DMS153 (cell line): ENCODE measurements around the gene MED31.
"Not testable (repeated sequence)": the region's sequence is repeated elsewhere in the genome, so short reads cannot be mapped to it uniquely, and the experiment has no call there.

Source experiments
- DNase-seq: peaks from one replicate; lab custom pipeline; 2025; lab: John Stamatoyannopoulos, UW

Gene MED31

DNA sequence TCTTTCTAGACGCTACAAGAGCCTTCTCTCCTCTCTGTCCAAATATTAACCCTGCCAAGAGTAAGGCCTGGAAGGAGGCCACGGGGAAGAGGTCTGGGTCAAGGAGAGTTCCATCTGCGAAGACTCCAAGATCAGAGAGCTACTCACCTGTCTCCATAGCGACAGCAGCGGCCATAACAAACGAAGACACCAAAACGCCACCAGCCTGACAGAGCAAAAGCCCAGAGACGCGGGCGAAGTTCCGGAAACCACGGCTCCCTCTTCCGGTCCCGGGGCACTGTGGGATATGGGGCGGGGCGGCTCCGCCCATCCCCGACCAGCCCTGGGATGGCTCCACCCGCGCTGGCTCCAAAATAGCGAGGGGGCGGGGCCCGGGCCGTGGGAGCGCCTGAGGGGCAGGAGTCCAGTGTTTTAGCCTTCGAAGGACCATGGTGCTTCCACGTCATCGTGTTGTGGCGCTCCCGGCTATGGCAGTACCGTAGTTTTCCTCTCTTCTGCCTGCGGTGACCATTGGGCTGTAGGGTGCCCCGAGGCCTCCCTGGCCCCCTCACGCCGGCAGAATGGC lies at the start of gene MED31, which contains the start of gene C17orf100:
Gene MED31 (minus strand): TSS at position 252 of the 565 bp plus-strand sequence. CDS start 77 bp downstream, at position 175.
Gene C17orf100 (plus strand): TSS at position 409 of the 565 bp plus-strand sequence. CDS start 152 bp downstream, at position 561.
- DNase-seq, result peak; percentile 65

DNA sequence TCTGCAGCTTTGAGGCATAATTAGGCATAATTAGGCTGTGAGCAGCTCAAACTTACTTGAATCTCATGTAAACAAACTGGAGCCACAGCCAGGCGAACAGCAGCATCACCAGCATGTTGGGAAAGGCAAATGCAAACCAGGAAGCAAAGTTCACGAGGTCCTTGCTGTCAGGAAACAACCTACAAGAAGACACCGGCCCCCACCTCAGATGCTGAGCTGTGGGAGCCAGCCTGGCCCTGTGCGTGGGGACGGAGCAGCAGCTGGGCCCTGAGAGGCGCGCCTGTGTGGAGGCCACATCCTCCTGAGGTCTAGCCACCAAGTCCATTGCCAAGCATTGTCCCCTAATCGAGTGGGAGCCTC lies 49.5 kb upstream of the MED31 start:
- no peak for DNase-seq

DNA sequence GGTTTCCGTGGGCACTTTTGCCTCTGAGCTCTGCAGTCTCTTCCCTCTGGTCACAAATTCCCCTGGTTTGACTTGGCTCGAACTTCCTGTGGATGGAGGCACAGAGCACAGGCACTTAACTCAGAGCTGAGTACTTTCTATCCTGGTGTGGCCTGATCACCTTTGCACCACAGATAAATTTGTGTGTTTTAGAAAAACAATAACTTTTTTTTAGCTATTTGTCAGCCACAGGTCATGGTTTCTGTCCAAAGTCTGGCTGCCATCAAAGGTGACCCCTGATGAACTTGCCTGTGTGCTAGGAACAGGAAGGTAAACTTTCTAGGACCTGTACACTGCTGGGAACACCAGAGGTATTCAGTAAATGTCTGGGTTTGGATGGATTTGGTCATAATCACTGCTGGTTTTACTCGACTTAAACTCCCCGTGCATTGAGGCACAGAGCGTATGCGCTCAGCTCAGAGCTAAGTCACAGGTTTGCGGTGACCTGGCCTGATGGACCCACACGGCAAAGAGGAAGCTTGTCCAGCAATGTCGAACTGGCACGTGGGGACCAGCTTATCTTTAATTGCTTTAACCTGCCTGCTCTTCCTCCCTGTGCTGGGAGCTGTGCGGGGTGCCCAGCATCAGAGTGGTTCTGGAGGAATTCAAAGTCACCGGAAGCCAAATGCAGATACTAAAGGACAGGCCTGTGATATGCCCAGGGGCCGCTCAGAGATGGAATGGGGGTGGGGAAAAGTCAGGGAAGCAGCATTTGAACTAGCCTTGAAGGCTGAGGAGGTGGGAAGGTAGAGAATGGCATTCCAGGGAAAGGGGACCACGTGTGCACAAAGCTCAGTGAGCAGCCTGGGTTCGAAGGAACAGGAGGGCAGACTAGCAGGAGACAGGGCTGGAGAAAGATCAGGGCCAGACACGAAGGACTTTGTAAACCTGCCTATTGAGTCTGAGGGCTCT lies 48.9 kb upstream of the MED31 start:
- DNase-seq, result no peak

DNA sequence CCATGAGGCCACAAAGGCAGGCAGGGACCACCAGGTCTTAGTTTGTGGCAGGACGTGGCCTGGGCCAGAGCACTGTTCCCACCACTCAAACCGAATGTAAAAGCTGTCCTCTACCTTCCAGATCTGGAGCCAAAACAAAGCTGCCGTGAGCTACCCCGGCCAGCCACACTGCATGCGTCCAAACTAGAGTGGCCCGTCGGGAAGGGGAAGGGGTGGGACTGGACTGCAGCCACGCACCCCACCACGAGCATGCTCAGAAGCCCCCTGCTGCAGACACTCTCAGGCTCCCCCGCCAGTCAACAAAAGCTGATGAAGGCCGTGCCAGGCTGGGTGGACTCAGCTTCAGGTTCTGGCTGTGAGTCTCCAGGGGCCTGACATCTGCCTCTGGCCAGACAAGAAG lies 46.6 kb upstream of the MED31 start:
- DNase-seq, result no peak

DNA sequence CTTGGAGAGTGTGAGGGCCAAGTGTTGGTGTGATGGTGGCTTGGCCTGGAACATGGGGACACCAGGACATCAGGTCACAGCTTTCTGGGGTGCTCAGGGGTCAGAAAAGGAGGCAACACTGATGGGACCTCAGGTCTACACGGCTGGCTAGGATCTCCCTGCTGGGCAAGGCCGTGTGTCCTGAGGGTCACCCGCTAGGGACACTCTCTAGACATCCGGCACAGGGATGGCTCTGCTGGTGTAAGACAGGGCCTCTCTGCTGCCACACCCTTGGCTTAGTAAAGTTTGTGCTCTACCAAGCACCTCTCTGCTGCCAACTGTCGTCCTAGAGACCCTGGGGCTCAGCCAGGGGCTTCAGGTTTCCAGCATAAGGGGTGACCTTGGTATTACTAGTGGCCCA lies 45.5 kb upstream of the MED31 start:
- DNase-seq, result no peak

DNA sequence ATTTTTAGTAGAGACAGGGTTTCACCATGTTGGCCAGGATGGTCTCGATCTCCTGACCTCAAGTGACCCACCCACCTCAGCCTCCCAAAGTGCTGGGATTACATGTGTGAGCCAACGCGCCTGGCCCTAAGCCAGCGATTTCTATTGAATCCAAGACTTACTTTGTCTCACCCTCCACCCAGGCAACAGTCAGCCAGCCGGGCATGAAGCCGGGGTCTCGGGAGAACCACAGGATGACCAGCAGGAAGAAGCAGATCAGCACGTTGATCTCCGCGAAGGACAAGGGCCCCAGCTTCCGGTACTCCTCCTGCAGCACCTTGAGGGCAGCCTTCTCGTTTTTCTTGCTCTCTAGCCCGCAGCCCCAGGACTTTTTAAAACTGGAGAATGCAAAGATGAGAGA lies 44.2 kb upstream of the MED31 start:
- DNase-seq, result no peak

DNA sequence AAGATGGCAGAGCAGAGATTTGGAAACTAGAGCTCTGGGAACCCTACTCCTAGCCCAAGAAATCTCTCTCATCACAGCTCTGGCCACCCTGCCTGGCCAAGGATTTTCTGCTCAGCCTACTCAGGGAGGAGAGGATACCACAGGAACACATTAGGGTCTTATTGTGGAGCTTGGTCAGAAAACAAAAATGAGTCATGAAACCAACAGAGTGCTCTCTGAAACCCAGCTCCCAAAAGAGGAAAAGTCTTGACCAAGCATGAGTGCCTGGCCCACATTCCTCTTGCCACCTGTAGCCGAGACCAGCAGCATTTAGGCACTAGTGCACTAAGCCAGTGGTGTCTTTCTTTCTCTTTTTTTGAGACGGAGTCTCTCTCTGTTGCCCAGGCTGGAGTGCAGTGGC lies 43.6 kb upstream of the MED31 start:
- DNase-seq, result no peak

DNA sequence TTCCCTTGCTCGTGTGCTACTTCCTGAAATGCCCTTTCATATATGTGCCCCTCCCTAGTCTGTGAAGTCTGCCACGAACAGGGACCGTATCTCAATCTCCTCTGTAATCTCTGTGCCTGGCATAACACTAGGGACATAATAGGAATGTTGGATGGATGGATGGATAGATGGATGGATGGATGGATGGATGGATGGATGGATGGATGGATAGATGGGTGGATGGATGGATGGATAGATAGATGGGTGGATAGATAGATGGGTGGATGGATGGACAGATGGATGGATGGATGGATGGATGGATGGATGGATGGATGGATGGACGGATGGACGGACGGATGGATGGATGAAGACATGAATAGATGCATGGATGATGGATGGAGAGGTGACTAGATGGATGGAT lies 40.6 kb upstream of the MED31 start:
- not testable (repeated sequence) for DNase-seq

DNA sequence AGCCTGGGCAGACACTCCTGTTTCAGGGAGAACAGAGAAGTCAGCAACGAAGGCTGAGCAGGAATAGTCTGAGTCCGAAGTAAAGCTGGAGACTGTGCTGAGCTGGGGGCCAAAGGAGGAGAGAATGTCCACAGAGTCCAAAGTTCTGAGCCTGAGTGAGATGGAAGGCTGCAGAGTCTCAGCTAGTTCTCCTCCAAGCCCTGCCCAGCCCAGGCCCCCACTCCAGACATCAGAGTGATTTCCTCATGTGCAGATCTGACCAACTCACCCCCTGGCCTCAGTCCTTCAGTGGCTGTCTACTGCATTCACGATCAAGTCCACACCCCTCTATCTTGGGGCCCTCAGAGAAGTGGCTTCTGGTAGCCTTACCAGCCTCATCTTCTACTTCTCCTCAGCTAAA lies 40.1 kb upstream of the MED31 start:
- no peak for DNase-seq

DNA sequence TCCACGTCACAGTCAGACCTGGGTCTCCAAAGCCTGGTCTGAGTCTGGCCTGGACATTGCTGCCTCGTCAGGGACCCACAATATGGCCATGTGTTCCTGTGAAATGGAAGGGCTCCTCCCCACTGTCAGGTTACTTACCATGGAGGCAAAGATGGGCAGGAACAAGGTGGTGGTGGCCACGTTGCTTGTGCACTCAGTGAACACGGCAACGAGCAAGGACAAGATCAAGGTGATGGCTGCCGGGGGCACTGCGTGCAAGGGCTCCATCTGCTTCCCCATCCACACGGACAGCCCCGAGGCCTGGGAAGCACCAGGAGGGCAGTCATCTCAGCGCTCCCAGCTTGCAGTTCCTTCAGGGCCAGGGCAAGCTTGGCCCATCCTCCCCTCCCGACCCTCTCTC lies 39.2 kb upstream of the MED31 start:
- no peak for DNase-seq

DNA sequence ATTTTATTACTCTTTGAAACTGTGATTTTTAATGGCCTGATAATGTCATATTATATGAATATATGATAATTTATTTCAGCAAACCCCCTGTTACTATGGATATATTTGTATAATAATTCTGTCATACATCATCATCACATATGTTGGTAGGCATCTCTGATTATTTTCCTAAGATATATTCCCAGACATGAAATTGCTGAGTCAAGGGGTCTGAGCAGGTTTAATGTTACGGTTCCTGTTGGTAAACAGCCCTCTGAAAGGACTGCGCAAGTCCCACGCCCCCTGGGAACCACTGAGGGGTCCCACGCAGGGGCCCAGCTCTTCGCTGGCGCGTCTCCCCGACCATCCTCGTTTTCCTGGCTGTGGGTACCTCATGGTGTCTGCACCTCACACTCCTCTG lies 37.5 kb upstream of the MED31 start:
- DNase-seq, result no peak

DNA sequence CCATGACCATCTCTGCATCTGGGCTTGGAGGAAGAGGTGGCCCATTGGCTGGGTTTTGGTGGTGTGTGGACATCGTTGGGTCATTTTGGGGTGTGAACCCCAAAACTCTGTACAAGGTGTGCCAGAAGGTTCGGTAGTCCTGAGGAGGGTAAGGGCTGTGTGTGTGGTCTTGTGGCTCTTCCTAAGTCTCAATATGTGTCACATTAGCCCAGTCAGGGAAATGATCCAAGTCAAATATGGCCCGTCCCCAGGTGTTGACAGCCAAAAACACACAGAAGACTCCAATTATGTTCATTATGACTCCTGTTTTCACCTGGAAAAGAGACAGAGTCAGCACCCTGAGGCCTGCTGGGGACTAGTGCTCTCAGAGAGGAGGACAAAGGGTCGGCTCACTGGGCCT lies 34.6 kb upstream of the MED31 start:
- no peak for DNase-seq

DNA sequence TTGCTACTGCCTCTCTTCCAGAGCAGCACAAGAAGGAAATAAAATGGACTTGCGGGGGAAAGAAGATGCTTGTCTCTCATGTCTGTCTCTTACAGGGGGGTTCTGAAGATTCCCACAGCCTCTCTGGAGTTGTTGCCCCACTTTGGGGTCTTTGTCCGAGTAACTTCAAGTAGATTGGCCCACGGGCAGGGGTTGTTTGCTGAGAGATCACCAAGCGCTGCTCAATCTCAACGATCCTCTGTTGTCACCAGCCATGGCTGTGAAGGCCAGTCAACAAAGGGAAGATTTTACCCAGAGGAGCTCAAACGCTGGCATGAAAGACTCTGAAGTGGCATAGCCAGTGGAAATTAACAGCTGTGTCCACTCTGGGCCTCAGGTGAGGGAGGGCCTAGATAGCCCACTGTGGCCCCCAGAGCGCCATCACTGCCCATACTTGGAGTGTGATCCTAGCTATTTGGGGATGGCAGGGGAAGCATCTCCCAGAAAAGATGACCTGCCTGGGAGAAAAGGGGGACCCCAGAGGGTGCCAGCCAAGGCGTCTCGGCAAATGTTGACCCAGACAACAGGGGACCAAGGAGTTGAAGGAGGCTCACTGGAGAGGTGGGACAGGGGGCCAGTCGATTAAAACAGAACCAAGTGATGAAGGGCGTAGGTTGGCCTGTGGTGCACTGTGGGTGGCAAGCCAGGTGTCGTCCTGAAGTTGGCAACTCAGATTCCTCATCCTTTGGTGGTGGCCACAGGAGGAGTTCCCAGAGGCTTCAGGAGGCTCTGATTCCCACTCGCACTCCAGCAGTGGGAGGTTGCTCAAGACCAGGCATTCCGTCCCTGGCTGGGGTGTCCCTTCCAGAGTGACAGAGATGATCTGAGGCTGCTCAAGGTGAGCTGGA lies 33.7 kb upstream of the MED31 start:
- DNase-seq, result no peak

DNA sequence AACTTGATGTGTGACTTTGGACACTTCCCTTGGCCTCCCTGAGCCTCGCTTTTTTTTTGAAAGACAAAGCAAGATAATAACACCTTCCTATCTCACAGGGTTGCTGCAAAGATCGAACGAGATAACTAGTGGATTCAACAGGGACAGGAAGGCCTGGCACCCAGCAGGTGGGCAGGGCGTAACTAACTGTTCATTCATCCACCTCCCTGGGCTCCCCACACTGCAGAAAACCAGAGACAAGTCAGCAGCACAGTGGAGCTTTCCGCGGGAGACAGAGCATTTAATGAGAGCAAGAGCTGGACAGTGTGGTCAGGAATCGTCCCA lies 33.0 kb upstream of the MED31 start:
- no peak for DNase-seq

DNA sequence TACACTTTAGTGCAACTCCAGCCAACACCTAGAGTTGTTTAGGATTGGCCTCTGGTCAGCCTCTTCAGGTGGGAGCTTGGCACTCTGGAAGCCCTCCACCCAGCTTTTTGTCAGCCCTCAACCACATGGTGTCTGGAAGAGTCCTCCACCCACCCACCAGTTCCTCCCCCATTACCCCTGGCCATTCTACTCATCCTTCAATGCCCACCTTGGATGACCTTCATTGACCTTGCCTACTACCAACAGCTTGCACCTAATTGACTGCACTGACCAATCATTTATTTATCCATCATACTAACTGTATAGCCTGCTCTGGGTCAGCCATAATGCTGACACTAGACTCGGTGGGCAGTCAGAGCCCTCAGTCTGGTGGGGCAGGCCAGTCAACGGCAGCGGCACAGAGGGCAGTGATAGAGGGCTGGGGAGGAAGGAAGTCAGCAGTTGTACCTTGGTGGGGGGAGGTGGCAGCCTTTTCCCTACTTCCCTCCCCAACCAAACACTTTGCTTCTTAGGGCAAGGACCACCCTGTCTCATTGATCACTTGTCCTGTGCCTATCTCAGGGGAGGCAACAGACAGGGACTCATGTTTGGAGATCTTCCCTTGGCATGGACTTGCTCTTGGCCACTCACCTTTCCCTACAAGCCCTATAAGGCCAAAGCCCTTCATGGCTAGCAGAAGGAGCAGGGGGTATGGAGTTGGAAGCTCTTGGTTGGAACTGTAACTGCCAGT lies 32.5 kb upstream of the MED31 start:
- DNase-seq, result no peak

DNA sequence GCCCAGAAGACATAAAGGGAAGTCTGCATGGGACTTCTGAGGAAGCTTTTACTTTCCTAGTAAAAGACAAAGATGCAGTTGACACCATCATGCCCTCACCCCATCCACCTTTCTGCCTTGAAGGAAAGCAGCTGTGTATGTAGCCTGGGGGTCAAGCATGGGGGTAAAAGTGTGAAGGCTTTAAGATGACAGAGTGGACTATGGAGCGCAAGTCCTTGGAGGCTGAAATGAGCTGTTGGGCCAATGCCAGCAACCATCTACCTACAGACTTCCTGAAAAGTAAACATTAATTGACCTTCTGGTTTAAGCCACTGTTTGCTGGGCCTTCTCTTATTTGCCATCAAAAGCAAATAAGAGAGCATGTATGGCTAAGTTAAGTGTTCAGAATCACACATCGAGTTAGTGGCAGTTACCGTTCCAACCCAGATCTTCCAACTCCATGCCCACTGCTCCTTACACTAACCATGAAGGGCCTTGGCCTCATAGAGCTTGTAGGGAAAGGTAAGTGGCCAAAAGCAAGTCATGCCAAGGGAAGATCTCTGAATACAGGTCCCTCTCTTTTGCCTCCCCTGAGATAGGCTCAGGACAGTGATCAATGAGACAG lies 31.8 kb upstream of the MED31 start:
- no peak for DNase-seq

DNA sequence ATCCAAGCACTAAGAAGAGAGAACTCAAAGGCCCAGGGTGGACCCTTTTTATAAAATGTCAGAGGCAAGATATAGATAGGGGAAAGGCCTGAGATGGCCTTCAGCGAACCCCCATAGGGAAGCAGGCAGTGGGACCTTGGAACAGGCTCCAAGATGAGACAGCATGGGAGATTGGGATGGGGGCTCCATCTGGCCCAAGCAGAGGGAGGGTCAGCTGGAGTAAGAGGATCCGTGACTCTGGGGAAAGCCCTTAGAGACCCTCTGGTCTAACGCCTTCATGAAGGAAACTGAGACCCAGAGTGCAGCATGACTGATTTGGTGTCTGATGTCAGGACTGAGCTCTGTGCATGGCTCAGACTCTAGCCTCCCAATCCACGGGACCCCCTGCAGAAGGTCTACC lies 30.9 kb upstream of the MED31 start:
- no peak for DNase-seq

DNA sequence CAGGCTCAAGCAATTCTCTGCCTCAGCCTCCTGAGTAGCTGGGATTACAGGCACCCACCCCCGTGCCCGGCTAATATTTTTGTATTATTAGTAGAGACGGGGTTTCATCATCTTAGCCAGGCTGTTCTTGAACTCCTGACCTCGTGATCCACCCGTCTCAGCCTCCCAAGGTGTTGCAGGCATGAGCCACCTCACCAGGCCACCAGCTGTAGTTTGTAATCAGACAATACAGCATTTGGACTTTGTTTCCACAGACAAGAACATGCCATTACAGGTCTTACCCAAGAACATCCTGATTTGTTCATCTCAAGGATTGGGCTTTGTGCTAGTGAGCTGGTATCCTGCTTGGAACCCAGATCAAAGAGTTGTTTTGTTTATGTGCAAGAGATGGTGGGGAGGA lies 30.3 kb upstream of the MED31 start:
- no peak for DNase-seq

DNA sequence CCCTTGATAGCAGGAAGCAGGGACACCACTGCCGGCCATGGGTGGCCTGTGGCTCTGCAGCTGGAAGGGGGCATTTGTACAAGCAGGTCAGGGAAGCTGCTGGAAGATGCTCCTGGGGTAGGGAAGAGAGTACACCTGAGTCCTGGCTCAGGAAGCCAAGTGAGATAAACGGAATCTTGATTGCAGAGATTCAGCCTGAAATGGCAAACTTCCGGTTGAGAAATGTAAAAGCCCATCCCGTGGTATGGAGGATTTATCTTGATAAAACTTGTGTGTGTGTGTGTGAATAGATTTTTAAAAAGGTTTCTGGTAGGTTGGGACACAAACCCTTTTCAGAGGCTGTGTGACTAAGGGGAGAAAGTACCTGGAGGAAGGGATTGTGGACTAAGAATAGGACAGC lies 29.8 kb upstream of the MED31 start:
- no peak for DNase-seq

DNA sequence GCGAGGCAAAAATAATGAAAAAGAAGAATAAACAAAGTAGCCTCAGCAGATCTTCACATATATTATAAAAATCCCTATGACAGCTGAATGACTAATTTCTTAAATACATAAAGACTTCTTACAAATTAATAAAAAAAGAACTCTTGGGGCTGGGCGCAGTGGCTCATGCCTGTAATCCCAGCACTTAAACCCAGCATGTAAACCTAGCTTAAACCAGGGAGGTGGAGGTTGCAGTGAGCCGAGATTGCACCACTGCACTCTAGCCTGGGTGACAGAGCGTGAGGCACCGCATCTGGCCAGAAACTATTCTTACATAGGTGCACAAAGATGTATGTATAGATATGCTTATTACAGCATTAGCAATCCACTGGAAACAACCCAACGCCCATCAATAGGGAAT lies 27.8 kb upstream of the MED31 start:
- DNase-seq, result no peak

DNA sequence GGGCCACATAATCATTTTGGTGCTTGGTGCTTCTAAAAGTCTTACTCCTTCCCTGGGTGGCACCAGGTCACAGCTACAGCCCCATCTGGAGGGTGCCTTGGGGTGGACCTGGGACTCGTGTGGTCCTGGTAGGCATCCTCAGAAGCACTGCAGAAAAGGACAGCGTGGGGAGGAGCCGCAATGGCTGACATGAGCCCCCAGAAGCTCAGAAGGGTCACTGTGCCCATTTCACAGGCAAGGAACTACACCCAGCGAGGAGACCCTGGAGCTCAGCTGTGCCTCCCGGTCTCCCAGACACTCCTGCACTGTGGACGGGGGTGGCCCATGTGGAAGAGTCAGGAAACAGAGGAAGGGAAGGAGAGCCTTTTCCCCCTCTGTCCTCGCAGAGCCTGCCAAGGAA lies 26.5 kb upstream of the MED31 start:
- no peak for DNase-seq
